ENCODE data around the gene OSBP2. TPM values are rescaled to one million over a fixed set of nuclear protein-coding genes. Genes with fewer than 3 reads are reported as not detected.
A peak's percentile ranks its signal among the peaks of the same experiment; 100 is the strongest.

The OSBP2 gene
- total RNA-seq, 1 experiment from 2014 or later, result 6.2 TPM

DNA sequence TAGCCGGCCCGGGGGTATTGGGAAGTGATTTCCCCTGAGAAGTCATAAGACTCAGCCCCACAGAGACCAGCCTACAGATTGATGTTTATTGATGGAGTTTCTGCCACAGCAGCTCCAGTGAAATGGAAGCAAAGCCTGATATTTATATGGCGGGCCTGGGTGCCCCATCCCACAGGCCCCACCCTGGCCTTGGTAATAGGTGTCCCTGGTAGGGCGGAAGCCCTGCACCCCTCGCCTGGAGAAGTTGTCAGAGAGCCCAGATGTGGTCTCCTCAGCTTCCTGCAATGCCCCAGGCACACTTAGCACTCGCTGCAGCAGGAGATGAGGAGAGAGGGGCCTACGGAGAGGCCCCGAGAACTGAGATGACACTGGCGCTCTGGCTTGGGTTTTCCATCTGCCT lies 166.5 kb downstream of the OSBP2 start:
- Mint-ChIP-seq H3K27me3 (ENCODE audit: insufficient read depth, unreplicated experiment) (no peaks in the 10 kb centered on the region), H3K36me3 (ENCODE audit: insufficient read depth, unreplicated experiment) (no peaks in the 10 kb centered on the region), H3K9me3 (ENCODE audit: unreplicated experiment) (no peaks in the 10 kb centered on the region), H3K27ac (ENCODE audit: unreplicated experiment) (no peak overlapping the region), H3K4me1 (ENCODE audit: low read depth, unreplicated experiment) (no peaks in the 10 kb centered on the region), H3K4me3 (ENCODE audit: unreplicated experiment) (no peak overlapping the region)
- H3K27me3 ChIP-seq (replicated peaks; ENCODE audit: control insufficient read depth, insufficient read depth, low read length), result no peaks in the 10 kb centered on the region
- no peak for TF ChIP-seq CTCF (IDR thresholded peaks at IDR 0.05; ENCODE audit: insufficient read depth in 1 of 2, low read depth in 1 of 2, low read length in 1 of 2, severe bottlenecking in 1 of 2, unreplicated experiment in 1 of 2)
- peaks cover 4% of the 10 kb centered on the region; the same call in 1 of the 2 replicates for H3K4me1 ChIP-seq
- ChIA-PET POLR2A (no interaction called here), CTCF (no interaction called here)
- intact Hi-C loops (cut with micrococcal nuclease; ENCODE audit: unreplicated experiment), result no loop called here
- no TSS peak for BruUV-seq (replicated peaks)
- DNase-seq, result no peak
- H3K4me3 ChIP-seq (ENCODE audit: low read depth, low read length), result no peak overlapping the region
- no peaks in the 10 kb centered on the region for H3K9me3 ChIP-seq
- H3K36me3 ChIP-seq (ENCODE audit: control insufficient read depth, insufficient read depth, low read length), result no peaks in the 10 kb centered on the region

- no peak for TF ChIP-seq CTCF (IDR thresholded peaks at IDR 0.05; ENCODE audit: insufficient read depth in 1 of 2, low read depth in 1 of 2, low read length in 1 of 2, severe bottlenecking in 1 of 2, unreplicated experiment in 1 of 2)
- Mint-ChIP-seq H3K4me3 (ENCODE audit: unreplicated experiment) (no peak overlapping the region), H3K27ac (ENCODE audit: unreplicated experiment) (no peak overlapping the region), H3K9me3 (ENCODE audit: unreplicated experiment) (no peaks in the 10 kb centered on the region), H3K36me3 (ENCODE audit: insufficient read depth, unreplicated experiment) (no peaks in the 10 kb centered on the region), H3K27me3 (ENCODE audit: insufficient read depth, unreplicated experiment) (no peaks in the 10 kb centered on the region), H3K4me1 (ENCODE audit: low read depth, unreplicated experiment) (no peaks in the 10 kb centered on the region)
- Histone ChIP-seq H3K36me3 (ENCODE audit: control insufficient read depth, insufficient read depth, low read length) (no peaks in the 10 kb centered on the region), H3K9me3 (no peaks in the 10 kb centered on the region), H3K27me3 (replicated peaks; ENCODE audit: control insufficient read depth, insufficient read depth, low read length) (no peaks in the 10 kb centered on the region), H3K4me3 (ENCODE audit: low read depth, low read length) (no peak overlapping the region), H3K4me1 (peaks cover 4% of the 10 kb centered on the region; the same call in 1 of the 2 replicates)
- intact Hi-C loops (cut with micrococcal nuclease; ENCODE audit: unreplicated experiment), result no loop called here
- DNase-seq, result no peak
- POLR2A ChIA-PET, result no interaction called here
- CTCF ChIA-PET, result no interaction called here
- BruUV-seq (replicated peaks), result no TSS peak
These were observed 167.2 kb downstream of the OSBP2 start for GRCh38 chr22:30861688-30862552.

- POLR2A ChIA-PET, result no interaction called here
These were observed 168.6 kb downstream of the OSBP2 start for GRCh38 chr22:30863081-30863833.

More at GRCh38 chr22:30863081-30863833, 168.6 kb downstream of the OSBP2 start:
- TF ChIP-seq CTCF (IDR thresholded peaks at IDR 0.05; ENCODE audit: insufficient read depth in 1 of 2, low read depth in 1 of 2, low read length in 1 of 2, severe bottlenecking in 1 of 2, unreplicated experiment in 1 of 2), result no peak
- no peaks in the 10 kb centered on the region for H3K36me3 ChIP-seq (ENCODE audit: control insufficient read depth, insufficient read depth, low read length)
- CTCF ChIA-PET, result no interaction called here
- no peaks in the 10 kb centered on the region for H3K27me3 Mint-ChIP-seq (ENCODE audit: insufficient read depth, unreplicated experiment)
- H3K27ac Mint-ChIP-seq (ENCODE audit: unreplicated experiment), result no peak overlapping the region
- H3K27me3 ChIP-seq (replicated peaks; ENCODE audit: control insufficient read depth, insufficient read depth, low read length), result no peaks in the 10 kb centered on the region
- no peaks in the 10 kb centered on the region for H3K36me3 Mint-ChIP-seq (ENCODE audit: insufficient read depth, unreplicated experiment)
- no peak overlapping the region for H3K4me3 Mint-ChIP-seq (ENCODE audit: unreplicated experiment)
- peaks cover 4% of the 10 kb centered on the region; the same call in 1 of the 2 replicates for H3K4me1 ChIP-seq
- no peaks in the 10 kb centered on the region for H3K9me3 Mint-ChIP-seq (ENCODE audit: unreplicated experiment)
- H3K4me3 ChIP-seq (ENCODE audit: low read depth, low read length), result no peak overlapping the region
- peak; percentile 16 to 48 for DNase-seq
- BruUV-seq (replicated peaks), result no TSS peak
- no peaks in the 10 kb centered on the region for H3K9me3 ChIP-seq
- H3K4me1 Mint-ChIP-seq (ENCODE audit: low read depth, unreplicated experiment), result no peaks in the 10 kb centered on the region
- intact Hi-C loops (cut with micrococcal nuclease; ENCODE audit: unreplicated experiment), result no loop called here
